Vagina (tissue), 2 donors: ENCODE measurements around the gene ENAH. TPM values are rescaled to one million over a fixed set of nuclear protein-coding genes. Genes with fewer than 3 reads are reported as not detected.
"Not testable (repeated sequence)": the region's sequence is repeated elsewhere in the genome, so short reads cannot be mapped to it uniquely, and the experiment has no call there.

ENCODE experiments used
- DNase-seq, 2 donors: peaks; one replicate each; pipeline ENCODE4 v3.0.0-alpha.2; 2017; ENCODE audit errors: extremely low spot score in 2 of 2
- H3K27ac ChIP-seq: fragments of 200-600 bp; sonication (generic); one replicate; pipeline ENCODE4 v1.5.1; 2019
- H3K27me3 ChIP-seq: fragments of 200-600 bp; sonication (generic); one replicate; pipeline ENCODE4 v1.5.1; 2019
- H3K36me3 ChIP-seq, 2 donors: fragments of 200-600 bp; sonication (generic); one replicate each; pipeline ENCODE4 v1.5.1; 2017 to 2019
- H3K4me1 ChIP-seq: fragments of 200-600 bp; sonication (generic); one replicate; pipeline ENCODE4 v1.5.1; 2019
- H3K4me3 ChIP-seq, 2 donors: fragments of 200-600 bp; sonication (generic); 1 replicate in 1 of 2; 2 replicates in 1 of 2; pipeline ENCODE4 v1.5.1; 2016 to 2019
- H3K9me3 ChIP-seq: fragments of 200-600 bp; sonication (generic); one replicate; pipeline ENCODE4 v1.5.1; 2019
- CTCF ChIP-seq, 3 experiments: fragments of 450-650 bp in 2 of 3; fragments of 200-600 bp in 1 of 3; sonication (generic) in 1 of 3; IDR thresholded peaks; one replicate each; pipeline ENCODE4 v1.5.1; 2017 to 2019; ENCODE audit warnings: antibody characterized with exemption in 3 of 3, mild to moderate bottlenecking in 2 of 3, moderate library complexity in 2 of 3
- POLR2A ChIP-seq, 2 donors: fragments of 450-650 bp; IDR thresholded peaks; one replicate each; pipeline ENCODE4 v1.6.1; 2017; ENCODE audit warnings: antibody characterized with exemption in 2 of 2, mild to moderate bottlenecking in 2 of 2, moderate library complexity in 2 of 2
- POLR2AphosphoS5 ChIP-seq, 2 donors: sonication (generic); formaldehyde crosslinking; IDR thresholded peaks; one replicate each; pipeline ENCODE4 v1.9.0; 2017; ENCODE audit warnings: antibody characterized with exemption in 2 of 2, mild to moderate bottlenecking in 2 of 2, low read depth in 1 of 2; ENCODE audit not compliant: insufficient read depth in 1 of 2
- intact Hi-C: fragments of 100-400 bp; cut with DNase I; formaldehyde crosslinking; loops from one replicate; pipeline ENCODE4 v1.15.1; 2023
- total RNA-seq: library from RNA; depleted of rRNA; stranded (reverse); fragments of >200 nt; gene quantifications from one replicate; pipeline ENCODE4 v1.2.3, GENCODE V29; 2016

The ENAH gene
- total RNA-seq, 1 donor from 2014 or later = 62.4 TPM

GRCh38 chr1:225635649-225636048, 17.3 kb downstream of the ENAH start:
- Histone ChIP-seq H3K27ac (no peak overlapping the region), H3K36me3 (no peaks in the 10 kb centered on the region), H3K27me3 (no peaks in the 10 kb centered on the region), H3K9me3 (no peaks in the 10 kb centered on the region), H3K4me1 (no peaks in the 10 kb centered on the region), H3K4me3 (no peak overlapping the region)
- intact Hi-C loops = no loop called here
- DNase-seq = no peak
- TF ChIP-seq POLR2A (IDR thresholded peaks at IDR 0.05) (no peak), POLR2AphosphoS5 (IDR thresholded peaks at IDR 0.05; ENCODE audit: insufficient read depth in 1 of 2, low read depth in 1 of 2) (no peak), CTCF (IDR thresholded peaks at IDR 0.05) (no peak)

- H3K36me3 ChIP-seq, H3K27ac ChIP-seq, H3K4me3 ChIP-seq, H3K27me3 ChIP-seq, H3K4me1 ChIP-seq, H3K9me3 ChIP-seq, intact Hi-C loops, DNase-seq: not testable (repeated sequence)
Measured at GRCh38 chr1:225632836-225633235, 20.1 kb downstream of the ENAH start.

GRCh38 chr1:225631021-225631663, 21.8 kb downstream of the ENAH start:
- DNase-seq = no peak
- Histone ChIP-seq H3K27me3 (no peaks in the 10 kb centered on the region), H3K4me3 (no peak overlapping the region), H3K9me3 (no peaks in the 10 kb centered on the region), H3K4me1 (peaks cover 17% of the 10 kb centered on the region), H3K36me3 (no peaks in the 10 kb centered on the region), H3K27ac (no peak overlapping the region)
- TF ChIP-seq POLR2AphosphoS5 (IDR thresholded peaks at IDR 0.05; ENCODE audit: insufficient read depth in 1 of 2, low read depth in 1 of 2) (no peak), CTCF (IDR thresholded peaks at IDR 0.05) (no peak), POLR2A (IDR thresholded peaks at IDR 0.05) (no peak)
- intact Hi-C loops = no loop called here

- Histone ChIP-seq H3K9me3 (no peaks in the 10 kb centered on the region), H3K4me3 (no peak overlapping the region), H3K36me3 (no peaks in the 10 kb centered on the region), H3K4me1 (peaks cover 26% of the 10 kb centered on the region), H3K27ac (no peak overlapping the region), H3K27me3 (no peaks in the 10 kb centered on the region)
- TF ChIP-seq CTCF (IDR thresholded peaks at IDR 0.05) (no peak), POLR2AphosphoS5 (IDR thresholded peaks at IDR 0.05; ENCODE audit: insufficient read depth in 1 of 2, low read depth in 1 of 2) (no peak), POLR2A (IDR thresholded peaks at IDR 0.05) (no peak)
- intact Hi-C loops = no loop called here
- no peak for DNase-seq
Measured at GRCh38 chr1:225629483-225629882, 23.4 kb downstream of the ENAH start.

- intact Hi-C loops, H3K36me3 ChIP-seq, DNase-seq, H3K27ac ChIP-seq, H3K27me3 ChIP-seq, H3K9me3 ChIP-seq, H3K4me3 ChIP-seq: not testable (repeated sequence)
- H3K4me1 ChIP-seq = peaks cover 26% of the 10 kb centered on the region
Measured at GRCh38 chr1:225628794-225629193, 24.1 kb downstream of the ENAH start.

- H3K4me1 ChIP-seq = peaks cover 26% of the 10 kb centered on the region
- intact Hi-C loops = no loop called here
- H3K27ac ChIP-seq = no peak overlapping the region
Measured at GRCh38 chr1:225627304-225627947, 25.5 kb downstream of the ENAH start.

More at GRCh38 chr1:225627304-225627947, 25.5 kb downstream of the ENAH start:
- Histone ChIP-seq H3K27me3 (no peaks in the 10 kb centered on the region), H3K4me3 (no peak overlapping the region), H3K36me3 (no peaks in the 10 kb centered on the region), H3K9me3 (no peaks in the 10 kb centered on the region)
- TF ChIP-seq CTCF (IDR thresholded peaks at IDR 0.05) = no peak
- no peak for TF ChIP-seq POLR2AphosphoS5 (IDR thresholded peaks at IDR 0.05; ENCODE audit: insufficient read depth in 1 of 2, low read depth in 1 of 2)
- TF ChIP-seq POLR2A (IDR thresholded peaks at IDR 0.05) = no peak
- no peak for DNase-seq
